Fibroblast of skin of right quadriceps (primary cell): ENCODE measurements around the gene SCN1B.
A peak's percentile ranks its signal among the peaks of the same experiment; 100 is the strongest.
"Not testable (repeated sequence)": the region's sequence is repeated elsewhere in the genome, so short reads cannot be mapped to it uniquely, and the experiment has no call there.

ENCODE experiments used
- DNase-seq: peaks from one replicate; pipeline ENCODE4 v3.0.0-alpha.2; 2013

The SCN1B gene

DNA sequence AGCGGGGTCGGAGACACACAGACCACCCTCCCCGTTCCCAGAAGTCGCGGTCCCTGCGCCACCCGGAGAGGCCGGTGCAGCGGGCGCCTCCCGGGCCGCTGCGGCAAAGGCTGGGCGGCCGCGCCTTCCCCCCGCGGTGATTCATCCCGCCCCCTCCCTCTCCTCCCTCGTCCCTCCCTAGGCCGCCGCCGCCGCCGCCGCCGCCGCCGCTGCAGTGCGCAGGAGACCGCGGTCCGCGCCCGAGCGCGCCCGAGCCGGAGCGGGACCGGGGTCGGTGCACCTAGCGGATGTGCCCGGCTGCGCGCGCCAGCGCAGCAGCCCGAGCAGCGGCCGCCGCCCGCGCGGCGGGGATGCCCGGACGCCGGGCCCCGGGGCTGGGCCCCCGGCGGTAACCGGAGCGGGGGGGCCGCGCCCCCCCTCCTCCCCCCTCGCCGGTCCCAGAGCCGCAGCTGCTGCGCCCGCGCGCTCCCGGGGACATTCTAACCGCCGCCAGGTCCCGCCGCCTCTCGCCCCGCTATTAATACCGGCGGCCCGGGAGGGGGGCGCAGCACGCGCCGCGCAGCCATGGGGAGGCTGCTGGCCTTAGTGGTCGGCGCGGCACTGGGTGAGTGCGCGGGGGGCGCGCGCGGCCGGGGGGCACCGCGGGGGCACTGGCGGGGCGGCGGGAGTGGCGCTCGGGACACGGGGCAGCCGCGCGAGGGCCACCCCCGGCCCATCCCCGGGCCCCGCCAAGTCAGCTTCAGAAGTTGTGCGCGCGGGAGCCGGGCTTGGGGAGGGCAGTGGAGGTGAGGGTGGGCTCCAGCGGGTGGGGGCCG lies at the start of gene SCN1B:
TSS of gene SCN1B (plus strand) at position 214 of the 815 bp plus-strand sequence. CDS start at position 565, 351 bp downstream.
- peak; percentile 73 for DNase-seq

- no peak for DNase-seq
These were observed 48.0 kb upstream of the SCN1B start for GRCh38 chr19:34982275-34982674.

GRCh38 chr19:34983786-34984185 lies 46.5 kb upstream of the SCN1B start:
- DNase-seq = no peak

DNA sequence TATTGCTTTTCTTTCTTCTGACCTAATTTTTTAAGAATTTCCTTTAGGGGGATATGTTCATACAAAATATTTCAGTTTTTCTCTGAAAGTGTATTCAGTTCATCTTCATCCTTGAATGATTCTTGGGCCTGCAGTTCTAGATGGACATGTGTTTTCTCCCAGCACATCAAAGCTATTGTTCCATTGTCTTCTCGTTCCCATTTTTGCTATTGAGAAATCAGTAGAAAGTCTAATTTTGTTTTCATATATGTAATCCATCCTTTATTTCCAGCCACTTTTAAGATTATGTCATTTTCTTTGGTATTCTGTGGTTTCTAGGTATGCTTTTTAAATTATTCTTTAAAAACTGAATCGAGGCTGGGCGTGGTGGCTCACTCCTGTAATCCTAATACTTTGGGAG lies 46.0 kb upstream of the SCN1B start:
- DNase-seq = no peak

- no peak for DNase-seq
These were observed 44.8 kb upstream of the SCN1B start for GRCh38 chr19:34985249-34986022.

DNA sequence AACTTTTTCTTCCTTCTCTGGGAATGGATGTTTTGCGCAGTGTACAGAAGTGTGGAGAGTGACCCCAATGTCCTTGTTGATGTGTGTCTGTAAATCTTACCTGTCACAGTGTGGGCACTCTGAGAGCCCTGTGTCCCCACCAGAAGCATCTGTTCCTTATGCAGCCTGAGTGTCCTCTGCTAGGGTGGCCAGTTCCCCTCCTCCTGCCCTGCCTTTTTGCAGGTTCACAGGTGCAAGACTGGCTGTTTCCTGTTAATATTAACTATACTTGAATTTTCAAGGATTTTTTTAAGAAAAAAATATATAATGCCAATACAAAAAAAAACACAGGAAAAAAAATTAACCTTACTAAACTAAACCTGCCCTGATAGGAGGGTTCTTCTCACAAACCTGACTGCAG lies 42.2 kb upstream of the SCN1B start:
- no peak for DNase-seq

- no peak for DNase-seq
These were observed 41.0 kb upstream of the SCN1B start for GRCh38 chr19:34989298-34989697.

DNA sequence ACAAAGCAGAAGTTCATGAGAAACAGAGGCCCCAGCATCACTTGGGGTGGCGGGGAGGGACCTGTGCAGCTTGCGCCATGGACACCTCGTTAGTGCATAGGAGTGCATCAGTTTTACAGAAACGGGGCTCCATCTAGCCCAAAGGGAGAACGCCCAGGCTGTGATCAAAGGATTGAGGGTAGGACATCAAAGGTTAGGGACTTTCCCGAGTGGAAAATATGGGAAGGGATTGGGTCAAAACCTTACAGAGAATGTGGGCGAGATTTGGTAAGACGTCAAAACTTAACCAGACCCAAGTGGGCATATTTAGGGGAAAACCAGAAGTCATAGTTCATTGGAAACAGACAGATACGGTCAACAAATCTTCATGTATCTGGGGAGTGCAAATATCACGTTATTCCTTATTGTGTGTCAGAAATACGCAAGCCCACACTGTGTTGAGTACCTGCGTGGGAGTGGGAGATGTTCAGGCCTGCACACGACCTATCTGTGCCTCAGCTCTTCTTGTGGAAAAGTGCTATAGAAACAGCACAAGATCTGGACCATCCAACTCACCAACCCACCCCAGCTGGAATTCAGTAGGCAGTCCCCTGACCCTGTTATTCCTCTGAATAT lies 39.6 kb upstream of the SCN1B start:
- no peak for DNase-seq

- DNase-seq = no peak
These were observed 38.5 kb upstream of the SCN1B start for GRCh38 chr19:34991542-34992333.

DNA sequence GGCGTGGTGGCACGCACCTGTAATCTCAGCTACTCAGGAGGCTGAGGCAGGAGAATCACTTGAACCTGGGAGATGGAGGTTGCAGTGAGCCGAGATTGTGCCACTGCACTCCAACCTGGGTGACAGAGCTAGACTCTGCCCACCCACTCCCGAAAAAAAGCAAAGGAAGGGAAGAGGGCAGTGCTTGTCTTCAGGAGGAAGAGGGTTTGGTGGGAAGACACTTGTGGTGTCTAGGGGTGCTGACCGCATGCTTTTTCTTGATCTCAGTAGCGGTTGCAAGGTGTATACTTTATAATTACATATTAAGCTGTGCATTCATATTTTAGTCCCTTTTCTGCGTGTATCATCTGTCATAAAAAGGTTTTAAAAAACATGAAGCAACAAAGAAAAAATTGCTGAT lies 37.7 kb upstream of the SCN1B start:
- not testable (repeated sequence) for DNase-seq

DNA sequence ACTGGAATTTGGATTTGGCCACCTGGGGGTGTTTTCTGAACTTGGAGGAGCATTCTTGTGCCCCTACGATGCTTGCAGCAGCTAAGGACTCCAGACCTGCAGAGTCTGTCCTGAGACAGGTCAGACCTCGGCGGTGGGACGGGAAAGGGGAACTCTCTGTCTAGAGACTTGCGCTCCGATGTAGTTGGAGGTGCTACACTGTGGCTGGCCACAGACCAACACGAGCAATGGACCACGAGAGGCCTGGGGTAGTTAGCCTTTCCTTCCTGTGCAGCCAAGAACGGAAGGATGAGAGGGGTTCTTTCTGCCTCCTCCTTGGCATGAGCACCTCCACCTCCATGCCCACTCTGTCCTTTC lies 36.0 kb upstream of the SCN1B start:
- DNase-seq = no peak

- no peak for DNase-seq
These were observed 35.4 kb upstream of the SCN1B start for GRCh38 chr19:34994643-34995541.

- DNase-seq = no peak
These were observed 34.7 kb upstream of the SCN1B start for GRCh38 chr19:34995551-34995950.

DNA sequence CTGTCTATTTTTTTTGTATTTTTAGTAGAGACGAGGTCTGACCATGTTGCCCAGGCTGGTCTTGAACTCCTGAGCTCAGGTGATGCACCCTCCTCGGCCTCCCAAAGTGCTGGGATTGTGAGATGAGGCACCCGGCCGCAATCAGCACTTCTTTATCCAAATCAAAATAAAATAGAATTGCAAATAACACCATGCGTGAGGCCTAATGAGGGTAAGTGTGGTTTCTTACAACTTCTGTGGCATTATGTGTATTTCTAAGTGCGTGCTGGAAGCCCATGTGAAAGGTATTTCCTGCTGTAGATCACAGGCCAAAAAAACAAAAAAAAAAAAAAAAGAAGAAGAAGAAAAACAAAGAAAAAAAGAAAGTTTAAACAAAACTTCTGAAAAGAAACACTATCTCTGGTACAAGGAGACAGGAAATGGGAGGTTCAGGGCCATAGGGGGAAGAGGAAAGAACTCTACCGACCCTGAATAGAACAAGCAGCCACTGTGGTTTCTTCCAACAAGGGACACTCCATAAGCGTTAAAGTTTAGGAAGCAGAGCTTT lies 33.1 kb upstream of the SCN1B start:
- DNase-seq = no peak

GRCh38 chr19:34998224-34998623 lies 32.0 kb upstream of the SCN1B start:
- DNase-seq = not testable (repeated sequence)

GRCh38 chr19:34998777-34999497 lies 31.3 kb upstream of the SCN1B start:
- DNase-seq = no peak

DNA sequence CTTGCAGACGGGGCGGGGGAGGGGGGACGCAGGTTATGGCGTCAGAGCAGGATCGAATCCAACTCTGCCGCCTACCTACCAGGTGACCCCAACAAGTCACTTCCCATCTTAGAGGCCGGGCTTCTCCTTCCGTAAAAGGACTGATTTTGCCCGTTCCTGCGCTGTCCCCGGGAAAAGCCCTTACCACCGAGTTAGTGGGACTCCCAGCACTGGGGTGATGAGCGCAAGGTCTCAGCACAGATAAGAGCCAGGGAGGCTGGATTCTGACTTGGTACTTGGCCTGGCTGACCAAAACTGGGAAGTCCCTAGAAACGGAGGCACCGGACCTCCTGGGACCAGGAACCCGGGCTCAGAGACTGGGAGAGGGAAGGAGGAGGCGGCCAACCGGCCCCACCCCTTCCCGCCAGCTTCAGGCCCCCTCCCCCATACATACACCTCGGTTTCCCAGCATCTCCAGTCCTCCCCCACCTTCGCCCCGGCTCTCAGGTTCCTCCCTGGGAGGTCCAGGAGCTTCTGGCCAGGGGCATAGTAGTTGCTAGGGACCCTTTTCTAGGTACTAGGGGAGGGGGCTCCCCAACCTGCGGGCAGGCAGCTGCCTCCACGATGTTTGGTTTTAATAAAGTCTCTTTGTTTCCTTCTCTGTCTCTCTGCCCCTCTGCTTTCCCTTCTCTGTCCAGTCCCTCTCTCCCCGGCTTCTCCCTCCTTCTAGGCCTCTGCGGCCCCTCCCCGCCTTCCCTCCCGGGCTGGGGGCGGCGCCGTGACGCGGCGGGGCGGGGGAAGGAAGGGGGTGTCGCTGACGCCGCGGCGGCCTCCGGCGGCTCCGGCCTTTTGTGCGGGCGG lies 30.6 kb upstream of the SCN1B start, which contains the start of gene GRAMD1A:
TSS of gene GRAMD1A (plus strand) at position 826 of the 840 bp plus-strand sequence. CDS start 156 bp downstream, outside the sequence.
- peak; percentile 90 for DNase-seq

- DNase-seq = no peak
These were observed 30.0 kb upstream of the SCN1B start for GRCh38 chr19:35000338-35000646.

DNA sequence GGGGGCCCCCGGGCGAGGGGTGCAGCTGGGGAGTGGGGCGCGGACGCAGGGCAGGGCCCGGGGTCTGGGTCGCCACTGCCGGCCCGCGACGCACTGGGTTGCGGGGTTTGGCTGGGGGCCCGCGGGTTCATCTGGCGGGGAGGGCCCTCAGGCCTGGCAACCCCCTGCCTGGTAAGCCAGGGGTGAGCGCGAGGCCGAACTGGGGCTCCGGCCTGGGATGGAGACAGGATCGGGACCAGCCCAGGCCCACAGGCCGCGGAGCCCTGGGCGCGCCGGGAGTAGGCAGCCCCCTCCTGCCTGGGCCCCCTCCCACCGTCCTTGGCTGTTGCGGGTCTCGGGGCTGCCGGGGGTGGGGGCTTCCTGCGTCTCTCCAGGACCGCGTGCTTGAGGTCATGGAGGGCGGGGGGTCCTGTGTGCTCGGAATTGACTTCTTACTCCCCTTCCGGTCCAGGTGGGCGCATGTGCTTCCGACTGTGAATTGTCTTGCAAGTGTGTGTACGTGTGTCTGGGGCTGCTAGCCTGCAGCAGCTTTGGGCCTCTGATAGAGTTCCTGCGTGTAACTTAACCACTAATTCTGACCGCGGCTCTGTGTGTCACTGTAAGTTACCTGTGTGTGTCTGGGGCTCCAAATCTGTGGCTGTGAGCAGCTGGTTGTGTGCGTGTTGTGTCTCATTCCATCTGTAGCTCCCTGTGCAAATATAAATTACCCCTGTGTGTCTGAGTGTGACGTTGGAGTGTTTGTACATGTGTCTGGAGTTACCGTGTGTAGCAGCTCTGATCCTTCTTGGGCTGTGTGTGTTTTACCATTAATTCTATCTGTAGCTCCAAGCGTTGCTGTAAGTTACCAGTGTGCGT lies 29.4 kb upstream of the SCN1B start:
- DNase-seq = peak; percentile 28
